K562 (cell line): ENCODE results near the gene WDR18. TPM values are rescaled to one million over a fixed set of nuclear protein-coding genes. Genes with fewer than 3 reads are reported as not detected.

ENCODE experiments used
- CEBPZ ChIP-seq: fragments of 150-350 bp; IDR thresholded peaks from 2 replicates; pipeline ENCODE4 v1.6.1; 2014; ENCODE audit warnings: low read depth, mild to moderate bottlenecking, low read length, borderline replicate concordance
- CGGBP1 ChIP-seq: fragments of 250-450 bp; sonication (Bioruptor Pico); IDR thresholded peaks from 2 replicates; pipeline ENCODE4 v1.9.0; 2021; ENCODE audit warnings: mild to moderate bottlenecking
- CTBP1 ChIP-seq: fragments of 450-650 bp; IDR thresholded peaks from 2 replicates; pipeline ENCODE4 v1.6.1; 2016; ENCODE audit warnings: borderline replicate concordance
- EP300 ChIP-seq: IDR thresholded peaks from 2 replicates; pipeline ENCODE4 v1.6.1; 2012; ENCODE audit warnings: low read length, improper control_type of control experiment
- KDM2B ChIP-seq: fragments of 250-450 bp; sonication (Bioruptor Pico); IDR thresholded peaks from 2 replicates; pipeline ENCODE4 v1.8.0; 2021; ENCODE audit warnings: mild to moderate bottlenecking, moderate library complexity
- KLF10 ChIP-seq: fragments of 250-450 bp; sonication (Bioruptor Pico); IDR thresholded peaks from 2 replicates; pipeline ENCODE4 v1.6.1; 2021; ENCODE audit warnings: matching md5 sums
- NFE2 ChIP-seq: IDR thresholded peaks from 2 replicates; pipeline ENCODE4 v1.6.1; 2014; ENCODE audit warnings: antibody characterized with exemption, low read depth
- RERE ChIP-seq: sonication (generic); formaldehyde crosslinking; IDR thresholded peaks from 2 replicates; pipeline ENCODE4 v1.8.0; 2023; ENCODE audit warnings: missing genetic modification reagents, mild to moderate bottlenecking, borderline replicate concordance
- RFX1 ChIP-seq: fragments of 450-650 bp; IDR thresholded peaks from 2 replicates; pipeline ENCODE4 v1.6.1; 2016; ENCODE audit warnings: mild to moderate bottlenecking, moderate library complexity
- RFX5 ChIP-seq: IDR thresholded peaks from 2 replicates; pipeline ENCODE4 v1.6.1; 2011; ENCODE audit warnings: low read depth, mild to moderate bottlenecking, improper control_type of control experiment, low read length
- SIRT6 ChIP-seq: IDR thresholded peaks from one replicate; pipeline ENCODE4 v1.6.1; 2012; ENCODE audit warnings: low read depth, mild to moderate bottlenecking, control low read depth, inconsistent platforms, low read length, moderate library complexity
- SNRNP70 ChIP-seq: fragments of 200-400 bp; formaldehyde crosslinking; optimal IDR thresholded peaks from 2 replicates; pipeline ENCODE3; 2017; ENCODE audit warnings: low read depth, low read length
- XRCC3 ChIP-seq: fragments of 450-650 bp; IDR thresholded peaks from 2 replicates; pipeline ENCODE4 v1.6.1; 2017; ENCODE audit warnings: mild to moderate bottlenecking, moderate library complexity
- ZBTB49 ChIP-seq: sonication (generic); formaldehyde crosslinking; IDR thresholded peaks from 2 replicates; pipeline ENCODE4 v1.8.0; 2022; ENCODE audit warnings: missing genetic modification reagents, mild to moderate bottlenecking, borderline replicate concordance
- ZNF23 ChIP-seq: fragments of 250-450 bp; sonication (Bioruptor Pico); IDR thresholded peaks from 2 replicates; pipeline ENCODE4 v1.4.0; 2020; ENCODE audit warnings: mild to moderate bottlenecking
- ZNF253 ChIP-seq: fragments of 250-450 bp; sonication (Bioruptor Pico); conservative IDR thresholded peaks from 2 replicates; pipeline ENCODE4 v1.6.1; 2021; ENCODE audit warnings: mild to moderate bottlenecking
- ZNF699 ChIP-seq: fragments of 250-450 bp; sonication (Bioruptor Pico); IDR thresholded peaks from 2 replicates; pipeline ENCODE4 v1.8.0; 2021; ENCODE audit warnings: mild to moderate bottlenecking, moderate library complexity; ENCODE audit not compliant: insufficient replicate concordance
- polyA plus RNA-seq, 8 experiments: library from polyadenylated mRNA; depleted of rRNA in 4 of 8; stranded (reverse) in 5 of 8; unstranded in 3 of 8; fragments of >200 nt; fragmentation: Nextera tagmentation in 2 of 8; fragmentation: Illumina TruSeq in 1 of 8; extraction: Ambion mirVana in 2 of 8; extraction: Trizol in 1 of 8; gene quantifications; 2 replicates each; pipeline versions ENCODE4 v1.2.1 to v1.2.3, GENCODE V29; 2011 to 2014; ENCODE audit warnings: inconsistent platforms in 1 of 8, missing spikeins in 1 of 8
- total RNA-seq, 7 experiments: library from RNA; depleted of rRNA in 6 of 7; stranded (reverse); fragments of >200 nt in 6 of 7; fragmentation: Illumina TruSeq in 2 of 7; extraction: Trizol in 2 of 7; gene quantifications; 2 replicates each; pipeline versions ENCODE4 v1.2.1 to v1.2.3, GENCODE V29; 2011 to 2021; ENCODE audit warnings: low replicate concordance in 1 of 7

Gene WDR18
- total and polyA plus RNA-seq, 9 of the 15 experiments (the other 6 are each of a cell fraction or from before 2014, with no cell fraction given) = 0.65 to 181 (median 30.1) TPM

GRCh38 chr19:1025960-1026782 lies 42.0 kb downstream of the WDR18 start, which contains the start of gene CNN2 (continued):
- no peak for TF ChIP-seq CEBPZ
- TF ChIP-seq NFE2 = no peak
- no peak for TF ChIP-seq RERE (CRISPR knock-in tag)
- no peak for TF ChIP-seq RFX1
- no peak for TF ChIP-seq KDM2B
- TF ChIP-seq CTBP1 = peak; percentile 83
- no peak for TF ChIP-seq SNRNP70
- TF ChIP-seq KLF10 (CRISPR knock-in tag) = no peak
- no peak for TF ChIP-seq CGGBP1 (CRISPR knock-in tag)
- no peak for TF ChIP-seq RFX5
- TF ChIP-seq ZNF699 (CRISPR knock-in tag) = no peak
- no peak for TF ChIP-seq ZNF253 (CRISPR knock-in tag)
- TF ChIP-seq EP300 = no peak
- TF ChIP-seq SIRT6 = no peak
- TF ChIP-seq ZBTB49 (CRISPR knock-in tag) = no peak
- TF ChIP-seq XRCC3 = no peak
- no peak for TF ChIP-seq ZNF23 (CRISPR knock-in tag)
